WTC11 (cell line): Measurements from ENCODE around the gene NME4.

Source experiments
- ATF1 ChIP-seq: sonication (generic); formaldehyde crosslinking; IDR thresholded peaks from 2 replicates; pipeline ENCODE4 v1.8.1; 2023; ENCODE audit warnings: mild to moderate bottlenecking, moderate library complexity, missing genetic modification reagents
- CREB1 ChIP-seq: sonication (generic); formaldehyde crosslinking; IDR thresholded peaks from 2 replicates; pipeline ENCODE4 v1.8.0; 2023; ENCODE audit warnings: mild to moderate bottlenecking, missing genetic modification reagents
- ETV6 ChIP-seq: sonication (generic); formaldehyde crosslinking; IDR thresholded peaks from 2 replicates; pipeline ENCODE4 v1.8.1; 2022; ENCODE audit warnings: mild to moderate bottlenecking, missing genetic modification reagents
- TF ChIP-seq, protein P1 (sequence below): sonication (generic); formaldehyde crosslinking; IDR thresholded peaks from 2 replicates; pipeline ENCODE4 v1.8.1; 2022; ENCODE audit warnings: mild to moderate bottlenecking, moderate library complexity, missing genetic modification reagents
- TF ChIP-seq, protein P2 (sequence below): fragments of 200-600 bp; IDR thresholded peaks from 2 replicates; pipeline ENCODE4 v1.8.0; 2022; ENCODE audit warnings: antibody characterized with exemption

DNA sequence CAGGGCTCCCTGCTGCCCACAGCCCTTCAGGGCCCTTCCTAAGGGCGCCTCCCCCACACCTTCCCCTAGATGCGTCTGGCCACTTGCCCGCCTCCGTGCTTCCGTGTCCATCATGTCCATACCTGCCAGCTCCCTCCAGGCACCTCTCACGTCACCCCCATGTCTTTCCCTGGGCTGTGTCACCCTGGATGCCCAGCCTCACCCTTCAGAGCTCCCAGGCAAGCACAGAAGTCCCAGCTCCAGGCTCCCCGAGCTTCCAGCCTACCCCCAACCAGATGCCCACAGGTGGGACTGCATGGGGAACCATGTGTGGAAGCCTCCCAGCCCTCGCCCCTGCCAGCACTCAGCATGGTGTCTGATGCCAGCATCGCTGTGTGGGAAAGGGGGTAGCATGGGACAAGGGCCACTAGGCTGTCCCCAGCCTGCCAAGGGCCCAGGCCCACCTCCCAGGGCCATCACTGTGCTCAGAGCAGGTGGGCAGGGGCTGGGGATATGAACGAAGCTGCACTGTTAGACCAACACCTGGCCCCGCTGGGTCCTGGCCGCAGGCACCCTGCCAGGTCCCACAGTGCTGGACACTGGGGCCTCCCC lies 42.6 kb upstream of the NME4 start:
- no peak for TF ChIP-seq CREB1 (CRISPR knock-in tag)
- no peak for TF ChIP-seq ETV6 (CRISPR knock-in tag)
- TF ChIP-seq, protein P1, sequence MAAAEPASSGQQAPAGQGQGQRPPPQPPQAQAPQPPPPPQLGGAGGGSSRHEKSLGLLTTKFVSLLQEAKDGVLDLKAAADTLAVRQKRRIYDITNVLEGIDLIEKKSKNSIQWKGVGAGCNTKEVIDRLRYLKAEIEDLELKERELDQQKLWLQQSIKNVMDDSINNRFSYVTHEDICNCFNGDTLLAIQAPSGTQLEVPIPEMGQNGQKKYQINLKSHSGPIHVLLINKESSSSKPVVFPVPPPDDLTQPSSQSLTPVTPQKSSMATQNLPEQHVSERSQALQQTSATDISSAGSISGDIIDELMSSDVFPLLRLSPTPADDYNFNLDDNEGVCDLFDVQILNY: no peak
- no peak for TF ChIP-seq ATF1 (CRISPR knock-in tag)
- TF ChIP-seq, protein P2, sequence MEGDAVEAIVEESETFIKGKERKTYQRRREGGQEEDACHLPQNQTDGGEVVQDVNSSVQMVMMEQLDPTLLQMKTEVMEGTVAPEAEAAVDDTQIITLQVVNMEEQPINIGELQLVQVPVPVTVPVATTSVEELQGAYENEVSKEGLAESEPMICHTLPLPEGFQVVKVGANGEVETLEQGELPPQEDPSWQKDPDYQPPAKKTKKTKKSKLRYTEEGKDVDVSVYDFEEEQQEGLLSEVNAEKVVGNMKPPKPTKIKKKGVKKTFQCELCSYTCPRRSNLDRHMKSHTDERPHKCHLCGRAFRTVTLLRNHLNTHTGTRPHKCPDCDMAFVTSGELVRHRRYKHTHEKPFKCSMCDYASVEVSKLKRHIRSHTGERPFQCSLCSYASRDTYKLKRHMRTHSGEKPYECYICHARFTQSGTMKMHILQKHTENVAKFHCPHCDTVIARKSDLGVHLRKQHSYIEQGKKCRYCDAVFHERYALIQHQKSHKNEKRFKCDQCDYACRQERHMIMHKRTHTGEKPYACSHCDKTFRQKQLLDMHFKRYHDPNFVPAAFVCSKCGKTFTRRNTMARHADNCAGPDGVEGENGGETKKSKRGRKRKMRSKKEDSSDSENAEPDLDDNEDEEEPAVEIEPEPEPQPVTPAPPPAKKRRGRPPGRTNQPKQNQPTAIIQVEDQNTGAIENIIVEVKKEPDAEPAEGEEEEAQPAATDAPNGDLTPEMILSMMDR: no peak
